Tongue (tissue), 2 donors: ENCODE results near the gene PTMS. TPM values are rescaled to one million over a fixed set of nuclear protein-coding genes. Genes with fewer than 3 reads are reported as not detected.

Source experiments
- DNase-seq: peaks from one replicate; pipeline ENCODE4 v3.0.0-alpha.2; 2015
- total RNA-seq: library from RNA; depleted of rRNA; stranded (reverse); fragments of >200 nt; gene quantifications from one replicate; pipeline ENCODE4 v1.2.3, GENCODE V29; 2014

The PTMS gene
- total RNA-seq, 1 donor from 2014 or later = 102 TPM

DNA sequence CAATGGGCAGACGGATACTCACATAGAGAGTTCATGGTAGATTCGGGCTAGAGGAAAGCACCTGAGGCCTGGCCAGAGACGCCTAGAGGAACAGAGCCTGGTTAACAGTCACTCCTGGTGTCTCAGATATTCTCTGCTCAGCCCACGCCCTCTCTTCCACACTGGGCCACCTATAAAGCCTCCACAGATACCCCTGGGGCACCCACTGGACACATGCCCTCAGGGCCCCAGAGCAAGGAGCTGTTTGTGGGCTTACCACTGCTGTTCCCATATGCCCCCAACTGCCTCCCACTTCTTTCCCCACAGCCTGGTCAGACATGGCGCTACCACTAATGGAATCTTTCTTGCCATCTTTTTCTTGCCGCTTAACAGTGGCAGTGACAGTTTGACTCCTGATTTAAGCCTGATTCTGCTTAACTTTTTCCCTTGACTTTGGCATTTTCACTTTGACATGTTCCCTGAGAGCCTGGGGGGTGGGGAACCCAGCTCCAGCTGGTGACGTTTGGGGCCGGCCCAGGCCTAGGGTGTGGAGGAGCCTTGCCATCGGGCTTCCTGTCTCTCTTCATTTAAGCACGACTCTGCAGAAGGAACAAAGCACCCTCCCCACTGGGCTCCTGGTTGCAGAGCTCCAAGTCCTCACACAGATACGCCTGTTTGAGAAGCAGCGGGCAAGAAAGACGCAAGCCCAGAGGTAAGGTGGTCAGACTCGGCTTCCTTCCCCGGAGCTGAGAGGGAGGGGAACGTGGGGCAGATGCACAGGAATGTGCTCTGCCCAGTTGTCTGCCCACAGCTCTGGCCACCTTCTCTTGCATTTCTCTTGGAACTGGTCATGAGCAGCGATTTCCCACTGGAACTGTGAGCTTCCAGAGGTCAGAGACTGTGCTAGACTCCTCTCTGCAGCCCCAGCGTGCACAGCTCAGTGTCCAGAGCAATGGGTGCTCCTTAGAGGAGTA is 23.1 kb downstream of the PTMS start, which contains the start of gene CD4:
TSS of gene CD4 (plus strand) at position 557 of the 953 bp plus-strand sequence. CDS start 10,611 bp downstream, outside the sequence.
- peak; percentile 35 for DNase-seq

DNA sequence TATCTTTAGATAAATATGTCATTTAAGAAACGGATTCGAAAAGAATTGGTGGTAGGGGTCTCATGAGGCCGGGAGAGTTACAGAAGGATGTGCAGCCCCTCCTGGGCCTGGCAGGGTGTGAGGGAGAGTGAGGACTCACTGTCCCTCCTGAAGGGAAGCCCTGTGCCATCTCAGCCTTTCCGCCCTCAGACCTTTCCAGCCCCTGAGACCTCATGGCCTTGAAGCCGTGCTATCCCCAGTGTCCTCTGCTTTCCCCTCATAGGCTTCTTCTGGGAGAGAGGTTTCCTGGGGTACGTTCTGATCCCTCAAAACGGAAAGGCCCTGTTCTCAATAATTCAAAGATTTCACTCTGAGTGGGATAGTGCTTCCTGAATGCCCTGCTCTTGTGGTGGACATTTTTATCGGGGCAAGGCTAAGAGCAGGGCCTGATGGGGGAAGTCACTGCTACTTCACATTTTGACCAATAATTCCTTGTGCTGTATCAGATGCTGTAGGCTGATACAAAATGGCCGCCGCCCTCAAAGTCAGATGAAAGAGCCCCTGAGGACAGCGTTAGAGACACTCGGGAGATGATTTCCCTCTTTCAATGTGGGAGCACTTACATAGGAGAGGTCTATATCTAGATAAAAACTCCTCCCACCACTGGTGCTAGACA is 24.5 kb downstream of the PTMS start:
- no peak for DNase-seq

GRCh38 chr12:6791931-6792520 is 25.9 kb downstream of the PTMS start:
- no peak for DNase-seq

- peak; percentile 48 for DNase-seq
Measured at GRCh38 chr12:6792522-6793201, 26.5 kb downstream of the PTMS start.

DNA sequence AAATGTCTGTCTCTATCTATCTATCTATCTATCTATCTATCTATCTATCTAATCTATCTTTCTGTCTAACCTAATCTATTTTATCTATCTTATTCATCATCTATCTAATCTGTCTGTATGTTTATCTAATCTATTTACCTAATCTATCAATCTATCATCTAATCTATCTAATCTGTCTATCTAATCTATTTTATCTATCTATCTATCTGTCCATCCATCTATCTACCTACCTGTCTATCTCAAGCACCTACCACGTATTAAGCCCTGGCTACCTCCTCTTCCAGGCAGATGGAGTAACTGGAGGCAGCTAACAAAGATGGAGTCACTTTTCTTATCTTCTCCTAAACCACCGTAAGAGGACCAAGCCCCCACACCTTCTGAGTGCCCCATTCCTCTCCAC is 28.9 kb downstream of the PTMS start:
- DNase-seq = no peak

DNA sequence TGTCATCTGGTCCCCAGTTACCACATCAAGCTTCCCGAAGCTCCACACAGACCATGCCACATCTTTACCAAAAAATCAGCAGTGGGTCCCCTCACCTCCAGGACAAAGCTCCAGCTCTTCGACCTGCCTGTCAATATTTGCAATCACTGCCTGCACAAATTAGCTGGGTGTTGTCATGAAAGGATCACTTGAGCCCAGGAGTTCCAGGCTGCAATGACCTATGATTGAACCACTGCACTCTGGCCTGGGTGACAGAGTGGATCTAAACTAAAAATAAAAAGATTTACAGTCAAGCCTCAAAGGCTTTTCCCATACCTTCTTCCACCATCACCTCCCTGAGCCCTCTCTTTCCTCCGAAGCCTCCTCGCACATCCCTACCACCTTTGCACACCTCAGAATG is 30.4 kb downstream of the PTMS start:
- no peak for DNase-seq

GRCh38 chr12:6799147-6799546 is 33.0 kb downstream of the PTMS start:
- no peak for DNase-seq

DNA sequence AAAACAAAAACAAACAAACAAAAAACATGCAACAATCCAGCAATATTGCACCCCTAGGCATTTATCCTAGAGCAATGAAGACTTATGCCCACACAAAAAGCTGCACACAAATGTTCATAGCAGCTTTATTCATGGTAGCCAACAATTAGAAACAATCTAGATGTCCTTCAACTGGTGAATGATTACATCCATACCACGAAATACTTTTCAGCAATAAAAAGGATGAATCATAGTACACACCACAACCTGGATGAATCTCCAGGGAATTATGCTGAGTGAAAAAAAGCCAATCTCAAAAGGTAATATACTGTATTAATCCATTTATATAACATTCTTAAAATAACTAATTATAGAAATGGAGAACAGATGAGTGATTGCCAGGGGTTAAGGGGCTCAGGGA is 41.0 kb downstream of the PTMS start:
- no peak for DNase-seq

DNA sequence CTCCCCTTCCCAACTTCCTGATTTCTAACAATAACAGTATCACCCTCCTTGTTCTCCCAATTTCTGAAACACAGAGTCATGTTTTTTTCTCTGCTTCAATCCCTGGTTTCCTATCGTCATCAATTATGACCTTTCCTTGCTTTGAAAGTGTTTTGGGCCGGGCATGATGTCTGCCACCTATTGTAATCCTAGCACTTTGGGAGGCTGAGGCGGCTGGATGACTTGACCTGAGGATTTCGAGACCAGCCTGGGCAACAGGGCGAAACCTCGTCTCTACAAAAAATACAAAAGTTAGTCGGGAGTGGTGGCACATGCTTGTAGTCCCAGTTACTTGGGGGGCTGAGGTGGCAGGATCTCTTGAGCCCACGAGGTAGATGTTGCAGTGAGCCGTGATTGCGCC is 42.9 kb downstream of the PTMS start:
- DNase-seq = no peak

- no peak for DNase-seq
Measured at GRCh38 chr12:6810758-6811157, 44.6 kb downstream of the PTMS start.

GRCh38 chr12:6813363-6813762 is 47.2 kb downstream of the PTMS start:
- no peak for DNase-seq

GRCh38 chr12:6816598-6816997 is 50.4 kb downstream of the PTMS start:
- DNase-seq = no peak

GRCh38 chr12:6817098-6817497 is 50.9 kb downstream of the PTMS start:
- no peak for DNase-seq

- no peak for DNase-seq
Measured at GRCh38 chr12:6817662-6818157, 51.5 kb downstream of the PTMS start.

GRCh38 chr12:6818222-6818621 is 52.1 kb downstream of the PTMS start:
- no peak for DNase-seq

DNA sequence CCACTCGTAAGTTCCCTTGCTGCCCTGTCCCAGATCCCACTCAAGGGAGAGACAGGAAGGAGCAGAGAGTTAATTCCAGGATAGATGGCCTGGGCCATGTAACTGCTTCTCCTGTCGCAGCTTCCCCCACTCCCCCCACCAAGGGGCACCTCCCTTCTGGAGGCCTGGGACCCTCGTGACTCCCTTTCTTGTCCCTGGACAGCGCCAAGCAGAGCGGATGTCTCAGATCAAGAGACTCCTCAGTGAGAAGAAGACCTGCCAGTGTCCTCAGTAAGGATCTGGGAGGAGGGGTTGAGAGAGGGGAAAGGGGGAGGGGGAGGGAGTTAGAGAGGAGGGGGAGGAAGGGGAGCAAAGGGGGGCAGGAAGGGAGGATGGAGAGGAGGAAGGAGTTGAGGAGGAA is 52.5 kb downstream of the PTMS start:
- no peak for DNase-seq

- DNase-seq = no peak
Measured at GRCh38 chr12:6819106-6820030, 53.2 kb downstream of the PTMS start.

- DNase-seq = no peak
Measured at GRCh38 chr12:6820166-6820565, 54.0 kb downstream of the PTMS start.
